ENCODE data around the gene TNRC6A. TPM values are rescaled to one million over a fixed set of nuclear protein-coding genes. Genes with fewer than 3 reads are reported as not detected.

Gene TNRC6A
- total and polyA plus RNA-seq, 9 of the 15 experiments (the other 6 are each of a cell fraction or from before 2014, with no cell fraction given) = 3.4 to 32.1 (median 26.6) TPM

GRCh38 chr16:24871891-24872290 is 142.4 kb downstream of the TNRC6A start (continued):
- TF ChIP-seq SRF (CRISPR knock-in tag; IDR thresholded peaks at IDR 0.05) (no peak), KHSRP (IDR thresholded peaks at IDR 0.05) (no peak), ZNF668 (CRISPR knock-in tag; IDR thresholded peaks at IDR 0.05) (no peak), HMGN3 (IDR thresholded peaks at IDR 0.05; ENCODE audit: borderline replicate concordance, extremely low read depth, insufficient read length, low read depth, low read length) (no peak)

DNA sequence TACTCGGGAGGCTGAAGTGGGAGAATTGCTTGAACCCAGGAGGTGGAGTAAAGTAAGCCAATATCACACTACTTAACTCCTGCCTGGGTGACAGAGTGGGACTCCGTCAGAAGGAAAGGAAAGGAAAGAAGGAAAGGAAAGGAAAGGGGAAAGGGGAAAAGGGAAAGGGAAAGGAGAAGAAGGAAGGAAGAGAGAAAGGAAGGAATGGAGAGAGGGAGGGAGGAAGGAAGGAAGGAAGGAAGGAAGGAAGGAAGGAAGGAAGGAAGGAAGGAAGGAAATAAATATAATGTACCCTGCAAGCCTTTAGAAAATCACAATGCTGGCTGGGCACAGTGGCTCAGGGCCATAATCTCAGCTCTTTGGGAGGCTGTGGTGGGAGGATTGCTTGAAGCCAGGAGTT is 143.6 kb downstream of the TNRC6A start:
- Histone ChIP-seq H3K9ac (ENCODE audit: insufficient read depth in 1 of 2, low read depth in 2 of 2, low read length in 2 of 2) (no peak overlapping the region), H2AFZ (ENCODE audit: low read depth, low read length) (no peak overlapping the region), H3K27me3 (ENCODE audit: control insufficient read depth in 2 of 2, insufficient read depth in 2 of 2, low read length in 2 of 2) (peaks cover 9 to 49% of the 10 kb centered on the region in 2 experiments; a peak in 4 of 5 replicates), H3K36me3 (ENCODE audit: control insufficient read depth, insufficient read depth, low read length) (no peaks in the 10 kb centered on the region), H3K4me2 (ENCODE audit: insufficient read depth, low read length) (no peak overlapping the region), H3K9me1 (ENCODE audit: control insufficient read depth, insufficient read depth, low read length) (no peaks in the 10 kb centered on the region), H3K4me3 (no peak overlapping the region), H3K4me1 (replicated peaks in 1 of 2; ENCODE audit: control insufficient read depth in 2 of 2, insufficient read depth in 2 of 2, low read length in 2 of 2) (no peaks in the 10 kb centered on the region; a peak in 1 of 5 replicates), H3K27ac (ENCODE audit: extremely low read depth, low read depth, low read length) (no peak overlapping the region), H4K20me1 (replicated peaks; ENCODE audit: control insufficient read depth, insufficient read depth, low read length) (no peaks in the 10 kb centered on the region), H3K79me2 (ENCODE audit: control insufficient read depth, insufficient read depth, low read length) (no peaks in the 10 kb centered on the region), H3K9me3 (replicated peaks; ENCODE audit: control insufficient read depth, insufficient read depth, low read depth, low read length) (no peaks in the 10 kb centered on the region)
- no TSS peak for BruUV-seq (replicated peaks)
- intact Hi-C loops (cut with micrococcal nuclease) = no loop called here
- DNase-seq (ENCODE audit: extremely low read depth in 1 of 4, low spot score in 3 of 4) (no peak), ATAC-seq (no peak), FAIRE-seq (no peak)
- ChIA-PET CTCF (ENCODE audit: low intra/inter-chr PET ratio) (no interaction called here), POLR2A (interaction anchor here (1.2 kb wide), 1 partner anchor 239 kb away, joined by 5 read pairs; the partner anchor contains the start of gene LCMT1)
- 4% methylated on average over 2 of the region's 2 CpGs for WGBS (ENCODE audit: insufficient coverage, low coverage, missing lambda C conversion rate)
- in situ Hi-C loops (cut with MboI) = no loop called here
- TF ChIP-seq ZNF282 (CRISPR knock-in tag; IDR thresholded peaks at IDR 0.05) (no peak), CREB3L1 (IDR thresholded peaks at IDR 0.05; ENCODE audit: borderline replicate concordance, low read depth) (no peak), ZNF695 (CRISPR knock-in tag; IDR thresholded peaks at IDR 0.05) (no peak), HIVEP1 (CRISPR knock-in tag; IDR thresholded peaks at IDR 0.05) (no peak), PHTF2 (CRISPR knock-in tag; IDR thresholded peaks at IDR 0.05) (no peak), MCM3 (IDR thresholded peaks at IDR 0.05) (no peak), SMAD2 (IDR thresholded peaks at IDR 0.05; ENCODE audit: low read depth, low read length) (no peak), ARID3A (IDR thresholded peaks at IDR 0.05; ENCODE audit: borderline replicate concordance, low read depth, low read length) (no peak), RFX1 (IDR thresholded peaks at IDR 0.05) (no peak), NEUROD1 (IDR thresholded peaks at IDR 0.05; ENCODE audit: borderline replicate concordance, low read depth, low read length, partially characterized antibody) (no peak), ZNF586 (CRISPR knock-in tag; conservative IDR thresholded peaks at IDR 0.05) (no peak), NR3C1 (CRISPR knock-in tag; IDR thresholded peaks at IDR 0.05) (no peak), ARNT (IDR thresholded peaks at IDR 0.05) (no peak)
